Measurements from ENCODE around the gene EXD3. TPM values are rescaled to one million over a fixed set of nuclear protein-coding genes. Genes with fewer than 3 reads are reported as not detected.
"Not testable (repeated sequence)": the region's sequence is repeated elsewhere in the genome, so short reads cannot be mapped to it uniquely, and the experiment has no call there.

EXD3 gene
- total and polyA plus RNA-seq, 4 donors, result 9.4 to 43.5 (median 27.6) TPM

- H3K27ac ChIP-seq (ENCODE audit: low read depth, low read length), result no peak overlapping the region
- no peaks in the 10 kb centered on the region for H3K9me3 ChIP-seq (ENCODE audit: control insufficient read depth, insufficient read depth, low read length)
- DNase-seq (ENCODE audit: low read depth in 4 of 6, low spot score in 6 of 6), result no peak
- H3K4me1 ChIP-seq (ENCODE audit: control insufficient read depth, insufficient read depth, low read length), result peaks cover under 1% of the 10 kb centered on the region
- no peak overlapping the region for H3K4me3 ChIP-seq (ENCODE audit: low read depth, low read length)
- WGBS (ENCODE audit: insufficient coverage), result 97% methylated on average over 28 of the region's 34 CpGs
- H3K36me3 ChIP-seq (ENCODE audit: control insufficient read depth, insufficient read depth, low read length), result peaks cover 92% of the 10 kb centered on the region
- H3K27me3 ChIP-seq (ENCODE audit: control insufficient read depth, insufficient read depth, low read length), result no peaks in the 10 kb centered on the region
Measured at GRCh38 chr9:137266585-137267453, 156.1 kb downstream of the EXD3 start.

- Histone ChIP-seq H3K36me3 (ENCODE audit: control insufficient read depth, insufficient read depth, low read length) (peaks cover 91% of the 10 kb centered on the region), H3K27ac (ENCODE audit: low read depth, low read length) (no peak overlapping the region)
- 85% methylated on average over 15 of the region's 15 CpGs for WGBS (ENCODE audit: insufficient coverage)
Measured at GRCh38 chr9:137266162-137266527, 156.8 kb downstream of the EXD3 start.

GRCh38 chr9:137265496-137266161 is 157.3 kb downstream of the EXD3 start:
- Histone ChIP-seq H3K4me3 (ENCODE audit: low read depth, low read length) (no peak overlapping the region), H3K4me1 (ENCODE audit: control insufficient read depth, insufficient read depth, low read length) (peaks cover 4% of the 10 kb centered on the region), H3K9me3 (ENCODE audit: control insufficient read depth, insufficient read depth, low read length) (no peaks in the 10 kb centered on the region), H3K27ac (ENCODE audit: low read depth, low read length) (no peak overlapping the region), H3K27me3 (ENCODE audit: control insufficient read depth, insufficient read depth, low read length) (no peaks in the 10 kb centered on the region), H3K36me3 (ENCODE audit: control insufficient read depth, insufficient read depth, low read length) (peaks cover 86% of the 10 kb centered on the region)
- DNase-seq (ENCODE audit: low read depth in 4 of 6, low spot score in 6 of 6), result no peak
- 96% methylated on average over 28 of the region's 29 CpGs for WGBS (ENCODE audit: insufficient coverage)

More at GRCh38 chr9:137266162-137266527, 156.8 kb downstream of the EXD3 start:
- DNase-seq (ENCODE audit: low read depth in 4 of 6, low spot score in 6 of 6), result no peak
- Histone ChIP-seq H3K4me3 (ENCODE audit: low read depth, low read length) (no peak overlapping the region), H3K27me3 (ENCODE audit: control insufficient read depth, insufficient read depth, low read length) (no peaks in the 10 kb centered on the region), H3K9me3 (ENCODE audit: control insufficient read depth, insufficient read depth, low read length) (no peaks in the 10 kb centered on the region), H3K4me1 (ENCODE audit: control insufficient read depth, insufficient read depth, low read length) (peaks cover 4% of the 10 kb centered on the region)

GRCh38 chr9:137264067-137264466 is 158.9 kb downstream of the EXD3 start:
- peaks cover 74% of the 10 kb centered on the region for H3K36me3 ChIP-seq (ENCODE audit: control insufficient read depth, insufficient read depth, low read length)

GRCh38 chr9:137263506-137263905 is 159.5 kb downstream of the EXD3 start:
- Histone ChIP-seq H3K4me1 (ENCODE audit: control insufficient read depth, insufficient read depth, low read length) (peaks cover 4% of the 10 kb centered on the region), H3K27me3 (ENCODE audit: control insufficient read depth, insufficient read depth, low read length) (no peaks in the 10 kb centered on the region), H3K27ac (ENCODE audit: low read depth, low read length) (no peak overlapping the region), H3K4me3 (ENCODE audit: low read depth, low read length) (no peak overlapping the region), H3K9me3 (ENCODE audit: control insufficient read depth, insufficient read depth, low read length) (no peaks in the 10 kb centered on the region), H3K36me3 (ENCODE audit: control insufficient read depth, insufficient read depth, low read length) (peaks cover 72% of the 10 kb centered on the region)
- 87% methylated on average over 10 of the region's 10 CpGs for WGBS (ENCODE audit: insufficient coverage)
- DNase-seq (ENCODE audit: low read depth in 4 of 6, low spot score in 6 of 6), result no peak

More at GRCh38 chr9:137264067-137264466, 158.9 kb downstream of the EXD3 start:
- peaks cover 4% of the 10 kb centered on the region for H3K4me1 ChIP-seq (ENCODE audit: control insufficient read depth, insufficient read depth, low read length)
- DNase-seq (ENCODE audit: low read depth in 4 of 6, low spot score in 6 of 6), result no peak
- no peak overlapping the region for H3K4me3 ChIP-seq (ENCODE audit: low read depth, low read length)
- 97% methylated on average over 22 of the region's 22 CpGs for WGBS (ENCODE audit: insufficient coverage)
- no peak overlapping the region for H3K27ac ChIP-seq (ENCODE audit: low read depth, low read length)
- H3K9me3 ChIP-seq (ENCODE audit: control insufficient read depth, insufficient read depth, low read length), result no peaks in the 10 kb centered on the region
- H3K27me3 ChIP-seq (ENCODE audit: control insufficient read depth, insufficient read depth, low read length), result no peaks in the 10 kb centered on the region

- H3K4me3 ChIP-seq (ENCODE audit: low read depth, low read length), result no peak overlapping the region
- H3K27ac ChIP-seq (ENCODE audit: low read depth, low read length), result no peak overlapping the region
- H3K27me3 ChIP-seq (ENCODE audit: control insufficient read depth, insufficient read depth, low read length), result no peaks in the 10 kb centered on the region
- WGBS (ENCODE audit: insufficient coverage), result 94% methylated on average over 23 of the region's 24 CpGs
- H3K9me3 ChIP-seq (ENCODE audit: control insufficient read depth, insufficient read depth, low read length), result no peaks in the 10 kb centered on the region
- DNase-seq (ENCODE audit: low read depth in 4 of 6, low spot score in 6 of 6), result no peak
- H3K36me3 ChIP-seq (ENCODE audit: control insufficient read depth, insufficient read depth, low read length), result peaks cover 72% of the 10 kb centered on the region
- peaks cover 4% of the 10 kb centered on the region for H3K4me1 ChIP-seq (ENCODE audit: control insufficient read depth, insufficient read depth, low read length)
Measured at GRCh38 chr9:137262909-137263285, 160.1 kb downstream of the EXD3 start.

GRCh38 chr9:137262173-137262908 is 160.6 kb downstream of the EXD3 start:
- H3K27me3 ChIP-seq (ENCODE audit: control insufficient read depth, insufficient read depth, low read length); H3K27ac ChIP-seq (ENCODE audit: low read depth, low read length); H3K9me3 ChIP-seq (ENCODE audit: control insufficient read depth, insufficient read depth, low read length); H3K4me3 ChIP-seq (ENCODE audit: low read depth, low read length); H3K4me1 ChIP-seq (ENCODE audit: control insufficient read depth, insufficient read depth, low read length): not testable (repeated sequence)
- peaks cover 70% of the 10 kb centered on the region for H3K36me3 ChIP-seq (ENCODE audit: control insufficient read depth, insufficient read depth, low read length)
- 89% methylated on average over 2 of the region's 15 CpGs for WGBS (ENCODE audit: insufficient coverage)
- DNase-seq (ENCODE audit: low read depth in 4 of 6, low spot score in 6 of 6), result peak in 1 of 6 donors; percentile 50

Other genes with a start within 250 kb of the EXD3 start
- gene ANAPC2, start 234.6 kb downstream of the EXD3 start, total RNA-seq, result 10 to 100 TPM; 18.4 to 30.1 TPM
- 10 to 100 TPM; 58.2 to 69.8 TPM for gene ANAPC2, start 234.6 kb downstream of the EXD3 start, polyA plus RNA-seq (ENCODE audit: insufficient read length in 2 of 2)
- 10 to 100 TPM; 28.1 to 53.5 TPM for gene SSNA1, start 234.5 kb downstream of the EXD3 start, total RNA-seq
- 10 to 100 TPM; 64.1 to 66.9 TPM for gene SSNA1, start 234.5 kb downstream of the EXD3 start, polyA plus RNA-seq (ENCODE audit: insufficient read length in 2 of 2)
- 1 to 10 TPM; 6.7 to 9.2 TPM for gene TPRN, start 222.4 kb downstream of the EXD3 start, total RNA-seq
- gene TPRN, start 222.4 kb downstream of the EXD3 start, polyA plus RNA-seq (ENCODE audit: insufficient read length in 2 of 2), result 10 to 100 TPM; 24.9 to 30.8 TPM
- 10 to 100 TPM; 28.5 to 34.1 TPM for gene TMEM203, start 217.5 kb downstream of the EXD3 start, total RNA-seq
- gene TMEM203, start 217.5 kb downstream of the EXD3 start, polyA plus RNA-seq (ENCODE audit: insufficient read length in 2 of 2), result 10 to 100 TPM; 48.8 to 50.7 TPM
- gene NDOR1, start 217.5 kb downstream of the EXD3 start, total RNA-seq, result 1 to 10 TPM; 3.2 to 6.1 TPM
- 10 to 100 TPM; 18.5 to 23.8 TPM for gene NDOR1, start 217.5 kb downstream of the EXD3 start, polyA plus RNA-seq (ENCODE audit: insufficient read length in 2 of 2)
- 1 to 10 TPM; 2.0 to 3.0 TPM for gene RNF208, start 200.9 kb downstream of the EXD3 start, total RNA-seq
- gene RNF208, start 200.9 kb downstream of the EXD3 start, polyA plus RNA-seq (ENCODE audit: insufficient read length in 2 of 2), result 10 to 100 TPM; 64.3 to 66.6 TPM
- gene CYSRT1, start 198.0 kb downstream of the EXD3 start, total RNA-seq, result under 1 TPM; 0.69 to 0.94 TPM
- gene CYSRT1, start 198.0 kb downstream of the EXD3 start, polyA plus RNA-seq (ENCODE audit: insufficient read length in 2 of 2), result 1 to 10 TPM; 3.4 to 4.5 TPM
- under 1 TPM in 1 of 2 donors, not detected in 1; 0.06 TPM for gene RNF224, start 195.7 kb downstream of the EXD3 start, total RNA-seq
- gene RNF224, start 195.7 kb downstream of the EXD3 start, polyA plus RNA-seq (ENCODE audit: insufficient read length in 2 of 2), result 1 to 10 TPM; 1.3 to 2.2 TPM
- gene SLC34A3, start 192.3 kb downstream of the EXD3 start, total RNA-seq, result under 1 TPM in 1 of 2 donors, not detected in 1; 0.06 TPM
- gene SLC34A3, start 192.3 kb downstream of the EXD3 start, polyA plus RNA-seq (ENCODE audit: insufficient read length in 2 of 2), result 1 to 10 TPM in 1 of 2 donors, under 1 TPM in 1; 0.95 to 1.6 TPM
- gene TUBB4B, start 181.9 kb downstream of the EXD3 start, total RNA-seq, result 100 to 1,000 TPM; 152 to 247 TPM
- gene TUBB4B, start 181.9 kb downstream of the EXD3 start, polyA plus RNA-seq (ENCODE audit: insufficient read length in 2 of 2), result 100 to 1,000 TPM; 436 to 441 TPM
- gene STPG3, start 171.9 kb downstream of the EXD3 start, total RNA-seq, result not detected
- under 1 TPM; 0.32 to 0.68 TPM for gene STPG3, start 171.9 kb downstream of the EXD3 start, polyA plus RNA-seq (ENCODE audit: insufficient read length in 2 of 2)
- 10 to 100 TPM; 29.6 to 31.0 TPM for gene NELFB, start 167.8 kb downstream of the EXD3 start, total RNA-seq
- gene NELFB, start 167.8 kb downstream of the EXD3 start, polyA plus RNA-seq (ENCODE audit: insufficient read length in 2 of 2), result 10 to 100 TPM; 79.7 to 83.7 TPM
- gene TOR4A, start 145.4 kb downstream of the EXD3 start, total RNA-seq, result 1 to 10 TPM; 1.3 to 3.5 TPM
- gene TOR4A, start 145.4 kb downstream of the EXD3 start, polyA plus RNA-seq (ENCODE audit: insufficient read length in 2 of 2), result 1 to 10 TPM; 2.1 to 2.5 TPM
- 1 to 10 TPM; 3.2 to 5.7 TPM for gene NRARP, start 120.9 kb downstream of the EXD3 start, total RNA-seq
- 10 to 100 TPM; 14.0 to 15.8 TPM for gene NRARP, start 120.9 kb downstream of the EXD3 start, polyA plus RNA-seq (ENCODE audit: insufficient read length in 2 of 2)
- gene NOXA1, start 231 bp upstream of the EXD3 start, total RNA-seq, result 1 to 10 TPM; 1.4 to 7.1 TPM
- 10 to 100 TPM; 14.2 to 14.6 TPM for gene NOXA1, start 231 bp upstream of the EXD3 start, polyA plus RNA-seq (ENCODE audit: insufficient read length in 2 of 2)
- gene ENTPD8, start 18.2 kb upstream of the EXD3 start, total RNA-seq, result under 1 TPM in 1 of 2 donors, not detected in 1; 0.39 TPM
- gene ENTPD8, start 18.2 kb upstream of the EXD3 start, polyA plus RNA-seq (ENCODE audit: insufficient read length in 2 of 2), result 1 to 10 TPM in 1 of 2 donors, under 1 TPM in 1; 0.90 to 1.1 TPM
- 100 to 1,000 TPM in 1 of 2 donors, 10 to 100 TPM in 1; 29.7 to 103 TPM for gene NSMF, start 36.2 kb upstream of the EXD3 start, total RNA-seq
- 100 to 1,000 TPM; 304 to 369 TPM for gene NSMF, start 36.2 kb upstream of the EXD3 start, polyA plus RNA-seq (ENCODE audit: insufficient read length in 2 of 2)
- gene PNPLA7, start 127.2 kb upstream of the EXD3 start, total RNA-seq, result 1 to 10 TPM in 1 of 2 donors, under 1 TPM in 1; 0.89 to 2.2 TPM
- gene PNPLA7, start 127.2 kb upstream of the EXD3 start, polyA plus RNA-seq (ENCODE audit: insufficient read length in 2 of 2), result 1 to 10 TPM; 6.5 to 6.6 TPM
- gene MRPL41, start 128.7 kb upstream of the EXD3 start, total RNA-seq, result 10 to 100 TPM; 21.5 to 45.1 TPM
- 10 to 100 TPM; 52.2 to 64.0 TPM for gene MRPL41, start 128.7 kb upstream of the EXD3 start, polyA plus RNA-seq (ENCODE audit: insufficient read length in 2 of 2)
- 10 to 100 TPM; 21.7 to 43.2 TPM for gene DPH7, start 155.8 kb upstream of the EXD3 start, total RNA-seq
- gene DPH7, start 155.8 kb upstream of the EXD3 start, polyA plus RNA-seq (ENCODE audit: insufficient read length in 2 of 2), result 10 to 100 TPM; 47.6 to 82.1 TPM
- 10 to 100 TPM; 10.2 to 28.5 TPM for gene ZMYND19, start 167.3 kb upstream of the EXD3 start, total RNA-seq
- 10 to 100 TPM; 39.9 to 41.8 TPM for gene ZMYND19, start 167.3 kb upstream of the EXD3 start, polyA plus RNA-seq (ENCODE audit: insufficient read length in 2 of 2)
- 10 to 100 TPM; 12.7 to 31.0 TPM for gene ARRDC1, start 182.5 kb upstream of the EXD3 start, total RNA-seq
- gene ARRDC1, start 182.5 kb upstream of the EXD3 start, polyA plus RNA-seq (ENCODE audit: insufficient read length in 2 of 2), result 10 to 100 TPM; 43.8 to 54.3 TPM
- 10 to 100 TPM; 35.8 to 51.7 TPM for gene EHMT1, start 195.8 kb upstream of the EXD3 start, total RNA-seq
- 10 to 100 TPM; 62.6 to 86.2 TPM for gene EHMT1, start 195.8 kb upstream of the EXD3 start, polyA plus RNA-seq (ENCODE audit: insufficient read length in 2 of 2)